Thoracic aorta endothelial cell (primary cell): ENCODE measurements around the gene TRMT6. TPM values are rescaled to one million over a fixed set of nuclear protein-coding genes. Genes with fewer than 3 reads are reported as not detected.

Experiments used
- small RNA-seq: library from RNA; depleted of rRNA; stranded (forward); fragments of <200 nt; gene quantifications from one replicate; pipeline ENCODE3, GENCODE V24; 2012
- total RNA-seq: library from RNA; depleted of rRNA; stranded (reverse); fragments of >200 nt; gene quantifications from 2 replicates; pipeline ENCODE4 v1.2.3, GENCODE V29; 2012

Gene TRMT6, protein sequence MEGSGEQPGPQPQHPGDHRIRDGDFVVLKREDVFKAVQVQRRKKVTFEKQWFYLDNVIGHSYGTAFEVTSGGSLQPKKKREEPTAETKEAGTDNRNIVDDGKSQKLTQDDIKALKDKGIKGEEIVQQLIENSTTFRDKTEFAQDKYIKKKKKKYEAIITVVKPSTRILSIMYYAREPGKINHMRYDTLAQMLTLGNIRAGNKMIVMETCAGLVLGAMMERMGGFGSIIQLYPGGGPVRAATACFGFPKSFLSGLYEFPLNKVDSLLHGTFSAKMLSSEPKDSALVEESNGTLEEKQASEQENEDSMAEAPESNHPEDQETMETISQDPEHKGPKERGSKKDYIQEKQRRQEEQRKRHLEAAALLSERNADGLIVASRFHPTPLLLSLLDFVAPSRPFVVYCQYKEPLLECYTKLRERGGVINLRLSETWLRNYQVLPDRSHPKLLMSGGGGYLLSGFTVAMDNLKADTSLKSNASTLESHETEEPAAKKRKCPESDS
- total RNA-seq = 8.8 and 10.2 TPM in 2 replicates

DNA sequence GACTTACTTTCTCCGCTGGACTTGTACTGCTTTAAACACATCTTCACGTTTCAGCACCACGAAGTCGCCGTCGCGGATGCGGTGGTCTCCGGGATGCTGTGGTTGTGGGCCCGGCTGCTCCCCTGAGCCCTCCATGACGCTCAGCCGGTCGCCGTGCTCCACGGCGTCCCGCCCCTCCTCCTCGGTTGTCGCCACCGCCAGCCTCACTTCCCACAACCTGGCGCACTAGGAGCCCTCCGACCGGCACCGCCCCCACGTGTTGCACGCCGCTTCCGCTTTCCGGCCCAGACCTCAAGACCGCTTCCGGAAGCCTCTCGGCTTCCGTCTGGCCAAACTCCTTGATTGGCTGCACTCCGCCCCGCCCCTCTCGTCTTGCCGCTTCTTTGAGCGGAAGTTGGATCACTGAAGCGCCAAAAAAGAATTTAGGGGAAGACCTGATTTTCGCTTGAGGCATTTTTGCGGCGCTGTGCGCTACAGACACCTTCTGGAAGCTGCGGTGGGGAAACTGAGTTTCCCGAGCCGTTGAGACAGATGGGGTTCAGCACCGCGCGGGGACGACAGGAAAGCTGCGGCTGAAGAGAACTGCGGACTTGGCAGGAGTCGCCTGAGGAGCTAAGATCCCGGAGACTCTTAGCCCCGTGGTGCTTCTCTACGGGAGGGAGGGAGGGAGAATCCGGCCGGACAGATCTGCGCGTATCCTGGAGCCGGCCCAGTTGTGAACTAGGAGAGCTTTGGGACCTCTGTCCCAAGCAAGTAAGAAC, at the start of gene TRMT6, which contains the start of gene MCM8:
Gene TRMT6 (minus strand): TSS at position 263 of the 761 bp plus-strand sequence. CDS start 128 bp downstream, at position 135.
Gene MCM8 (plus strand): TSS at position 382 of the 761 bp plus-strand sequence. CDS start 1,364 bp downstream, outside the sequence.

Small RNA genes within 50 kb of the gene (small RNA-seq; reads per million reads assigned to genes)
- gene RF00019 (not detected), gene RNU1-55P (5.3 reads per million, percentile 82 among the genes with 10 or more reads in this experiment)

Other genes starting within 250 kb of the TRMT6 start
- gene SHLD1, start 200.1 kb downstream of the TRMT6 start, total RNA-seq = 1.5 and 3.9 TPM in 2 replicates
- not detected in 2 replicates for gene CHGB, start 39.0 kb downstream of the TRMT6 start, total RNA-seq
- gene MCM8, start 119 bp upstream of the TRMT6 start, total RNA-seq = 18.1 and 20.2 TPM in 2 replicates
- gene CRLS1, start 55.6 kb upstream of the TRMT6 start, total RNA-seq = 57.2 and 66.3 TPM in 2 replicates
- under 0.01 TPM in 1 of 2 replicates, not detected in the other for gene LRRN4, start 103.5 kb upstream of the TRMT6 start, total RNA-seq
- 3.3 and 6.5 TPM in 2 replicates for gene FERMT1, start 172.5 kb upstream of the TRMT6 start, total RNA-seq